ENCODE data around the gene C1orf159.
"Not testable (repeated sequence)": the region's sequence is repeated elsewhere in the genome, so short reads cannot be mapped to it uniquely, and the experiment has no call there.

C1orf159 gene

DNA sequence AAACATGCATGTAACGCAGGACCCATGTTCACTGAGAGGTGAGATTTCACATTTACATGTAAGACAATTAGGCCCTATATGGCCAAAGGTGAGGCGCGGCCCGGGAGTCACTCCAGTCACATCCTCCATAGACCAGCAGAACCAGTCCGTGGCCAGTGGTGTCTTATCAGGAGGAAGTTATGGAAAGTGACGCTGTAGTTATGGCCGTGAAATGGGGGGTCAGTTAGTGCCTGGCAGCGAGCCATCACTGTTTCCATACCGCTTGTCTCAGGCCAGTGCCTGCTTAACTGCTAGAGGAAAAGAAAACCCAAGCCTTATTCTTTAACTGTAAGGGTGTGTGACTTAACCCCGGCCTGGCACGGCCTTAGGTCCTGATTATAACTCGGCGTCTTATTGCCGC is 6.1 kb downstream of the C1orf159 start:
- ATAC-seq (ENCODE audit: insufficient read depth, low read depth): no peak
- H3K27me3 ChIP-seq (ENCODE audit: insufficient read depth, low read length, poor library complexity): no peaks in the 10 kb centered on the region
- peaks cover 5% of the 10 kb centered on the region for H3K4me1 ChIP-seq (ENCODE audit: insufficient read depth, low read length)
- no peak for DNase-seq
- peaks cover 73% of the 10 kb centered on the region for H3K79me2 ChIP-seq (ENCODE audit: insufficient read depth, low read length)
- no peak overlapping the region for H3K27ac ChIP-seq (ENCODE audit: low read length)
- peaks cover 14% of the 10 kb centered on the region for H3K36me3 ChIP-seq (ENCODE audit: insufficient read depth, low read length)
- H3K9ac ChIP-seq (ENCODE audit: low read depth, low read length): no peak overlapping the region
- no peak overlapping the region for H3K4me3 ChIP-seq (ENCODE audit: low read depth in 1 of 2, low read length in 2 of 2)
- H4K20me1 ChIP-seq (ENCODE audit: insufficient read depth, low read length): peaks cover 27% of the 10 kb centered on the region; the same call in 1 of the 2 replicates
- TF ChIP-seq, protein P1, sequence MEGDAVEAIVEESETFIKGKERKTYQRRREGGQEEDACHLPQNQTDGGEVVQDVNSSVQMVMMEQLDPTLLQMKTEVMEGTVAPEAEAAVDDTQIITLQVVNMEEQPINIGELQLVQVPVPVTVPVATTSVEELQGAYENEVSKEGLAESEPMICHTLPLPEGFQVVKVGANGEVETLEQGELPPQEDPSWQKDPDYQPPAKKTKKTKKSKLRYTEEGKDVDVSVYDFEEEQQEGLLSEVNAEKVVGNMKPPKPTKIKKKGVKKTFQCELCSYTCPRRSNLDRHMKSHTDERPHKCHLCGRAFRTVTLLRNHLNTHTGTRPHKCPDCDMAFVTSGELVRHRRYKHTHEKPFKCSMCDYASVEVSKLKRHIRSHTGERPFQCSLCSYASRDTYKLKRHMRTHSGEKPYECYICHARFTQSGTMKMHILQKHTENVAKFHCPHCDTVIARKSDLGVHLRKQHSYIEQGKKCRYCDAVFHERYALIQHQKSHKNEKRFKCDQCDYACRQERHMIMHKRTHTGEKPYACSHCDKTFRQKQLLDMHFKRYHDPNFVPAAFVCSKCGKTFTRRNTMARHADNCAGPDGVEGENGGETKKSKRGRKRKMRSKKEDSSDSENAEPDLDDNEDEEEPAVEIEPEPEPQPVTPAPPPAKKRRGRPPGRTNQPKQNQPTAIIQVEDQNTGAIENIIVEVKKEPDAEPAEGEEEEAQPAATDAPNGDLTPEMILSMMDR (IDR thresholded peaks at IDR 0.05; ENCODE audit: borderline replicate concordance, extremely low read depth, low read length, poor library complexity, severe bottlenecking): no peak
- no peak for TF ChIP-seq EZH2 (IDR thresholded peaks at IDR 0.05; ENCODE audit: borderline replicate concordance, low read depth, low read length, severe bottlenecking)
- no peak overlapping the region for H2AFZ ChIP-seq (ENCODE audit: low read depth, low read length)
- H3K9me3 ChIP-seq (ENCODE audit: insufficient read depth, low read length, severe bottlenecking): peaks cover 6% of the 10 kb centered on the region
- no peak overlapping the region for H3K4me2 ChIP-seq (ENCODE audit: insufficient read depth, low read length)

DNA sequence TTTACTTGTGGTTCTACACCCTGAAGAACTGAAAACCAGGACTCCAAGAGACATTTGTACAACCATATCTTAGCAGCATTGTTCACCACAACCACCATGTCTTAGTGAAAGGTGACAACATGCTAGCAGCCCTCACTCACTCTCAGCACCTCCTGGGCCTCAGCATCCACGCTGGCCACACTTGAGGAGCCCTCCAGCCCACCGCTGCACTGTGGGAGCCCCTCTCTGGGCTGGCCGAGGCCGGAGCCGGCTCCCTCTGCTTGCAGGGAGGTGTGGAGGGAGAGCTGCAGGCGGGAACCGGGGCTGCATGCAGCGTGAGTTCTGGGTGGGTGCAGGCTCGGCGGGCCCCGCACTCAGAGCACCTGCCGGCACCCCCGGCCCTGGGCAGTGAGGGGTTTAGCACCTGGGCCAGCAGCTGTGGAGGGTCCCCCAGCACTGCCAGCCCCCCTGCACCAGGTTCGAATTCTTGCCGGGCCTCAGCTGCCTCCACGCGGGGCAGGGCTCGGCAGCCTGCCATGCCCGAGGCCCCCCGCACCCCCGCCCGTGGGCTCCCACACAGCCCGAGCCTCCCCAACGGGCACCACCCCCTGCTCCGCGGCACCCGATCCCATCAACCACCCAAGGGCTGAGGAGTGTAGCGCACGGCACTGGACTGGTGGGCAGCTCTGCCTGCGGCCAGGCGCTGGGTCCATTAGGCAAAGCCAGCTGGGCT is 9.2 kb downstream of the C1orf159 start:
- no peaks in the 10 kb centered on the region for H3K9me3 ChIP-seq (ENCODE audit: insufficient read depth, low read length, severe bottlenecking)
- H2AFZ ChIP-seq (ENCODE audit: low read depth, low read length): no peak overlapping the region
- 0 out of 2 replicates have a peak, but pooled peaks cover 2% of the 10 kb centered on the region for H3K36me3 ChIP-seq (ENCODE audit: insufficient read depth, low read length)
- H3K79me2 ChIP-seq (ENCODE audit: insufficient read depth, low read length): peaks cover 58% of the 10 kb centered on the region
- no peak overlapping the region for H3K4me3 ChIP-seq (ENCODE audit: low read depth in 1 of 2, low read length in 2 of 2)
- no peak overlapping the region for H3K4me2 ChIP-seq (ENCODE audit: insufficient read depth, low read length)
- peaks cover 33% of the 10 kb centered on the region; the same call in 1 of the 2 replicates for H4K20me1 ChIP-seq (ENCODE audit: insufficient read depth, low read length)
- H3K4me1 ChIP-seq (ENCODE audit: insufficient read depth, low read length): no peaks in the 10 kb centered on the region
- no peak for TF ChIP-seq EZH2 (IDR thresholded peaks at IDR 0.05; ENCODE audit: borderline replicate concordance, low read depth, low read length, severe bottlenecking)
- TF ChIP-seq, protein P1 (IDR thresholded peaks at IDR 0.05; ENCODE audit: borderline replicate concordance, extremely low read depth, low read length, poor library complexity, severe bottlenecking): no peak
- H3K9ac ChIP-seq (ENCODE audit: low read depth, low read length): no peak overlapping the region
- ATAC-seq (ENCODE audit: insufficient read depth, low read depth) (no peak), DNase-seq (no peak)
- H3K27ac ChIP-seq (ENCODE audit: low read length): no peak overlapping the region
- no peaks in the 10 kb centered on the region for H3K27me3 ChIP-seq (ENCODE audit: insufficient read depth, low read length, poor library complexity)

DNA sequence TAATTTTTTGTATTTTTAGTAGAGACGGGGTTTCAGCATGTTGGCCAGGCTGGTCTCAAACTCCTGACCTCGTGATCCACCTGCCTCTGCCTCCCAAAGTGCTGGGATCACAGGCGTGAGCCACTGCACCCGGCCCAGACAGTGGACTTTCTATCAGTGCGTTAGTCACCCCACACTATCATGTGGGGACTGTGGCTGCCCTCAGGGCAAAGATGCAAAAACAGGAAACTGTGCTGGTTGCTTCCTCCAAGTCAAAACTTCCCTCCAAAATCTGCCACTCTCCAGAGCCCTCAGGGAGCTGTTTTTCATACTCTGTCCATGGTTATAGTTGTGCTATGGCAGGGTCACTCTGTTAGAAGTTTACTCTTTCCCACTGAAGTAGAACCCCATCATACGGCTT is 11.7 kb downstream of the C1orf159 start:
- not testable (repeated sequence) for H3K27me3 ChIP-seq (ENCODE audit: insufficient read depth, low read length, poor library complexity); H3K36me3 ChIP-seq (ENCODE audit: insufficient read depth, low read length); H2AFZ ChIP-seq (ENCODE audit: low read depth, low read length); H3K4me1 ChIP-seq (ENCODE audit: insufficient read depth, low read length); DNase-seq; ATAC-seq (ENCODE audit: insufficient read depth, low read depth); H3K9ac ChIP-seq (ENCODE audit: low read depth, low read length); H3K9me3 ChIP-seq (ENCODE audit: insufficient read depth, low read length, severe bottlenecking); H3K4me3 ChIP-seq (ENCODE audit: low read depth in 1 of 2, low read length in 2 of 2); H3K27ac ChIP-seq (ENCODE audit: low read length); H3K4me2 ChIP-seq (ENCODE audit: insufficient read depth, low read length)
- H3K79me2 ChIP-seq (ENCODE audit: insufficient read depth, low read length): peaks cover 37% of the 10 kb centered on the region
- peaks cover 27% of the 10 kb centered on the region; the same call in 1 of the 2 replicates for H4K20me1 ChIP-seq (ENCODE audit: insufficient read depth, low read length)

DNA sequence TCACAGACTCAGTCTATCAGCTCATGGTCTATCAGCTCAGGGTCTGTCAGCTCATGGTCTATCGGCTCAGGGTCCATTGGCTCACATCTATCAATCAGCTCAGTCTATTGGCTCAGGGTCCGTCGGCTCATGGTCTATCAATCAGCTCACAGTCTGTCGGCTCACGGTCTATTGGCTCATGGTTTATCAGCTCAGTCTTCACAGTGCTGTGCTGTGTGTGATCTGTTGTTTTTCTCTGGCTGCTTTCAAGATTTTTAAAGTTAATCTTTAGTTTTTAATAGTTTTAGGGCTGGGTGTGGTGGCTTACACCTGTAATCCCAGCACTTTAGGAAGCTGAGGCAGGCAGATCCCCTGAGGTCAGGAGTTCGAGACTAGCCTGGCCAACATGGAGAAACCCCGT is 14.4 kb downstream of the C1orf159 start:
- no peak overlapping the region for H3K9ac ChIP-seq (ENCODE audit: low read depth, low read length)
- H3K36me3 ChIP-seq (ENCODE audit: insufficient read depth, low read length): no peaks in the 10 kb centered on the region
- H3K27me3 ChIP-seq (ENCODE audit: insufficient read depth, low read length, poor library complexity): no peaks in the 10 kb centered on the region
- peaks cover 15% of the 10 kb centered on the region; the same call in 1 of the 2 replicates for H4K20me1 ChIP-seq (ENCODE audit: insufficient read depth, low read length)
- peaks cover 27% of the 10 kb centered on the region for H3K79me2 ChIP-seq (ENCODE audit: insufficient read depth, low read length)
- H3K4me3 ChIP-seq (ENCODE audit: low read depth in 1 of 2, low read length in 2 of 2): no peak overlapping the region
- TF ChIP-seq EZH2 (IDR thresholded peaks at IDR 0.05; ENCODE audit: borderline replicate concordance, low read depth, low read length, severe bottlenecking): no peak
- TF ChIP-seq, protein P1 (IDR thresholded peaks at IDR 0.05; ENCODE audit: borderline replicate concordance, extremely low read depth, low read length, poor library complexity, severe bottlenecking): no peak
- ATAC-seq (ENCODE audit: insufficient read depth, low read depth): no peak
- no peaks in the 10 kb centered on the region for H3K4me1 ChIP-seq (ENCODE audit: insufficient read depth, low read length)
- no peak overlapping the region for H2AFZ ChIP-seq (ENCODE audit: low read depth, low read length)
- no peak overlapping the region for H3K4me2 ChIP-seq (ENCODE audit: insufficient read depth, low read length)
- no peak overlapping the region for H3K27ac ChIP-seq (ENCODE audit: low read length)
- peaks cover 4% of the 10 kb centered on the region for H3K9me3 ChIP-seq (ENCODE audit: insufficient read depth, low read length, severe bottlenecking)
- no peak for DNase-seq

Data from DND-41 (cell line).